Measurements from ENCODE around the gene APBA2.

APBA2 gene

GRCh38 chr15:28896951-28897350 is 11.2 kb downstream of the APBA2 start:
- DNase-seq (ENCODE audit: low read depth in 3 of 3): no peak

GRCh38 chr15:28897861-28898585 is 12.2 kb downstream of the APBA2 start:
- DNase-seq (ENCODE audit: low read depth in 3 of 3): no peak

GRCh38 chr15:28899061-28899738 is 13.4 kb downstream of the APBA2 start:
- DNase-seq (ENCODE audit: low read depth in 3 of 3): no peak

GRCh38 chr15:28900041-28900891 is 14.5 kb downstream of the APBA2 start:
- DNase-seq (ENCODE audit: low read depth in 3 of 3): no peak

GRCh38 chr15:28900892-28901586 is 15.3 kb downstream of the APBA2 start:
- DNase-seq (ENCODE audit: low read depth in 3 of 3): no peak

GRCh38 chr15:28901587-28901980 is 15.8 kb downstream of the APBA2 start:
- no peak for DNase-seq (ENCODE audit: low read depth in 3 of 3)

- DNase-seq (ENCODE audit: low read depth in 3 of 3): no peak
Measured at GRCh38 chr15:28901987-28902745, 16.4 kb downstream of the APBA2 start.

- DNase-seq (ENCODE audit: low read depth in 3 of 3): no peak
Measured at GRCh38 chr15:28902856-28903255, 17.1 kb downstream of the APBA2 start.

- DNase-seq (ENCODE audit: low read depth in 3 of 3): no peak
Measured at GRCh38 chr15:28903555-28903954, 17.8 kb downstream of the APBA2 start.

- DNase-seq (ENCODE audit: low read depth in 3 of 3): no peak
Measured at GRCh38 chr15:28904003-28904402, 18.2 kb downstream of the APBA2 start.

GRCh38 chr15:28904541-28905315 is 19.0 kb downstream of the APBA2 start:
- DNase-seq (ENCODE audit: low read depth in 3 of 3): no peak

GRCh38 chr15:28907338-28907960 is 21.7 kb downstream of the APBA2 start:
- DNase-seq (ENCODE audit: low read depth in 3 of 3): no peak

GRCh38 chr15:28909958-28910500 is 24.3 kb downstream of the APBA2 start:
- no peak for DNase-seq (ENCODE audit: low read depth in 3 of 3)

- no peak for DNase-seq (ENCODE audit: low read depth in 3 of 3)
Measured at GRCh38 chr15:28911310-28911931, 25.6 kb downstream of the APBA2 start.

- DNase-seq (ENCODE audit: low read depth in 3 of 3): no peak
Measured at GRCh38 chr15:28912422-28912821, 26.6 kb downstream of the APBA2 start.

GRCh38 chr15:28913171-28913765 is 27.5 kb downstream of the APBA2 start:
- DNase-seq (ENCODE audit: low read depth in 3 of 3): no peak

- DNase-seq (ENCODE audit: low read depth in 3 of 3): no peak
Measured at GRCh38 chr15:28914046-28914445, 28.3 kb downstream of the APBA2 start.

GRCh38 chr15:28914483-28915023 is 28.8 kb downstream of the APBA2 start:
- no peak for DNase-seq (ENCODE audit: low read depth in 3 of 3)

All from stimulated activated CD4-positive, alpha-beta T cell treated with anti-CD3 and anti-CD28 coated beads, TNF-alpha, amount 100 ng/mL, for 48 hours (primary cell).